Body of pancreas (tissue), 4 donors: Measurements from ENCODE around the gene ATP8A2. TPM values are rescaled to one million over a fixed set of nuclear protein-coding genes. Genes with fewer than 3 reads are reported as not detected.

Source experiments
- ATAC-seq: fragments of 150-250 bp; one replicate; pipeline ENCODE4 v1.9.1; 2016
- DNase-seq, 4 donors: peaks; one replicate each; pipeline ENCODE4 v3.0.0-alpha.2; 2019
- H3K27ac ChIP-seq, 4 donors: fragments of 200-600 bp; sonication (generic); 1 replicate in 3 of 4; 2 replicates in 1 of 4; pipeline versions ENCODE4 v1.5.1 to v1.6.1; 2016 to 2019; ENCODE audit warnings: mild to moderate bottlenecking in 1 of 4, mixed read lengths in 1 of 4, moderate library complexity in 1 of 4
- H3K27me3 ChIP-seq, 2 donors: fragments of 200-600 bp; sonication (generic); one replicate each; pipeline ENCODE4 v1.6.0; 2016; ENCODE audit warnings: mild to moderate bottlenecking in 1 of 2
- H3K36me3 ChIP-seq, 2 donors: fragments of 200-600 bp; sonication (generic); replicated peaks in 1 of 2; 2 replicates each; pipeline ENCODE4 v1.5.1; 2016; ENCODE audit warnings: low read depth in 2 of 2; ENCODE audit not compliant: insufficient read depth in 1 of 2
- H3K4me1 ChIP-seq: fragments of 200-600 bp; sonication (generic); one replicate; pipeline ENCODE4 v1.6.0; 2016
- H3K4me3 ChIP-seq, 2 donors: fragments of 200-600 bp; sonication (generic); 1 replicate in 1 of 2; 2 replicates in 1 of 2; pipeline ENCODE4 v1.5.1; 2016 to 2019
- H3K9me3 ChIP-seq, 3 donors: fragments of 200-600 bp; sonication (generic); 1 replicate in 2 of 3; 2 replicates in 1 of 3; pipeline ENCODE4 v1.5.1; 2016
- POLR2A ChIP-seq, 3 donors: fragments of 450-650 bp; IDR thresholded peaks; one replicate each; pipeline ENCODE4 v1.6.1; 2016; ENCODE audit warnings: antibody characterized with exemption in 3 of 3, mild to moderate bottlenecking in 2 of 3
- WGBS, 2 donors: methylation state at CpG; one replicate each; pipeline ENCODE4 v1.1.5; 2017; 5-methylcytosine and 5-hydroxymethylcytosine counted together
- intact Hi-C: fragments of 100-400 bp; cut with DNase I; formaldehyde crosslinking; loops from one replicate; pipeline ENCODE4 v1.15.1; 2023
- total RNA-seq, 2 donors: library from RNA; depleted of rRNA; stranded (reverse); fragments of >200 nt; gene quantifications; one replicate each; pipeline ENCODE4 v1.1.0, GENCODE V29; 2016
- TF ChIP-seq, protein P1 (sequence below), 7 experiments: fragments of 450-650 bp in 4 of 7; fragments of 200-600 bp in 3 of 7; sonication (generic) in 3 of 7; IDR thresholded peaks; one replicate each; pipeline ENCODE4 v1.5.1; 2016 to 2019; ENCODE audit warnings: antibody characterized with exemption in 7 of 7

ATP8A2 gene
- total RNA-seq, 2 donors from 2014 or later: under 0.01 TPM; not detected in 1

DNA sequence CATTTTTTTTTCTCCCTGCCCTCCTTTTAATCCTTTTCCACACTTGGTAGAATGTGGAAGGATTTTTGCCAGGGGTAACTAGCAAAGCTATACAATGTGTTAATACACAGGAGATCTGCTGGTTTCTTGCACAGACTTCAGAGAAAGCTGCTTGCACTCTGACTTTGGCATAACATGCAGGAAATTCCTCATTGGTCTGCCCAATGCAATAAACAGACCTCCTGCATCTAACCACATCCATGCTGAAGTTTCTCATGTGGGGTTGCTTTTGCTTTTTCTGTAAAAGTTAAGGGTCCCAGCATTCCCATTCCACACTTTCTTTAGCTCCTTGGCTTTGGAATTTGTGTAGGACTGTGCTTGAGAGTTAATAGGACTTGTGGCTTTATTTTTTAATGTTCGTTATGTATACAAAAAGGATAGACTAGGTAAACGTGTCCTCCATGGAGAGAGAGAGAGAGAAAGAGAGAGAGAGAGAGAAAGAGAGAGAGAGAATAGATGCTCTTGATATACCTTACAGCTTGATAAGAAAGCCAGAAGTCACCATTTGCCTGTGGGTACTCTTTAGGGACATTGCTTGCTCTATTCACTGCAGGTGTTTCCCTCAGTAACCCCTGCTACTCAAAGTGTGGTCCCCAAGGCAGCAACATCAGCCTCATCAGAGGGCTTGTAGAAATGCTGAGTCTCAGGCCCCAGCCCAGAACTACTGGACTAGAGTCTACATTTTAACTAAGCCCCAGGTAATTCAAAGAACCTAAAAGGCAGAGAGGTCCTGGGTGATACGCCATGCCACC, 509.6 kb downstream of the ATP8A2 start:
- Histone ChIP-seq H3K4me1 (no peaks in the 10 kb centered on the region), H3K9me3 (no peaks in the 10 kb centered on the region), H3K4me3 (no peak overlapping the region), H3K27me3 (no peaks in the 10 kb centered on the region), H3K36me3 (no peaks in the 10 kb centered on the region), H3K27ac (no peak overlapping the region)
- intact Hi-C loops: no loop called here
- TF ChIP-seq, protein P1, sequence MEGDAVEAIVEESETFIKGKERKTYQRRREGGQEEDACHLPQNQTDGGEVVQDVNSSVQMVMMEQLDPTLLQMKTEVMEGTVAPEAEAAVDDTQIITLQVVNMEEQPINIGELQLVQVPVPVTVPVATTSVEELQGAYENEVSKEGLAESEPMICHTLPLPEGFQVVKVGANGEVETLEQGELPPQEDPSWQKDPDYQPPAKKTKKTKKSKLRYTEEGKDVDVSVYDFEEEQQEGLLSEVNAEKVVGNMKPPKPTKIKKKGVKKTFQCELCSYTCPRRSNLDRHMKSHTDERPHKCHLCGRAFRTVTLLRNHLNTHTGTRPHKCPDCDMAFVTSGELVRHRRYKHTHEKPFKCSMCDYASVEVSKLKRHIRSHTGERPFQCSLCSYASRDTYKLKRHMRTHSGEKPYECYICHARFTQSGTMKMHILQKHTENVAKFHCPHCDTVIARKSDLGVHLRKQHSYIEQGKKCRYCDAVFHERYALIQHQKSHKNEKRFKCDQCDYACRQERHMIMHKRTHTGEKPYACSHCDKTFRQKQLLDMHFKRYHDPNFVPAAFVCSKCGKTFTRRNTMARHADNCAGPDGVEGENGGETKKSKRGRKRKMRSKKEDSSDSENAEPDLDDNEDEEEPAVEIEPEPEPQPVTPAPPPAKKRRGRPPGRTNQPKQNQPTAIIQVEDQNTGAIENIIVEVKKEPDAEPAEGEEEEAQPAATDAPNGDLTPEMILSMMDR (IDR thresholded peaks at IDR 0.05): no peak
- no peak for TF ChIP-seq POLR2A (IDR thresholded peaks at IDR 0.05)
- no peak for ATAC-seq
- 68 to 75% methylated on average over 3 of the region's 3 CpGs for WGBS, 2 donors
- DNase-seq: no peak

DNA sequence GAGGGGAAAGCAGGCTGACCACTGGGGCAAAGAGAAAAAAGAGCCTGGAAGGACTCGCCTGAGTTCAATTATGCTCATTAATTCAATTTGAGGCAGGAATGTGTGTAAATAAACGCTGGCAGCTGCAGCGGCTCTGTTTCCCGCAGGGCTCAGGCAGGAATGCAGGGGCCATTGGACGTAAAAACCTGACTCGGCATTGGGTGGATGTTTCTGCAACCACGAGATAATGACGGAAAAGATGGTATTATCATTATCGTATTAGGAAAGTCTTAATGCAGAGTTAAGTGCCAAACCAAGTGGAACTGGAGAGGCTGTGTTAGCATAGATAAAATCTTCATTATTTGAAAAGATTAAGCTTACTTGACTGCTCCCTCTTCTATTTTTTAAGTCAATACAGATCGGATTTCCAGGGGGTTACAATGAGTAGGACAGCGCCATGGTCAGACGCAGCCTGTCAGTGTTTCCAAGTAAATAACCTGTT, 510.2 kb downstream of the ATP8A2 start:
- DNase-seq: no peak
- intact Hi-C loops: no loop called here

DNA sequence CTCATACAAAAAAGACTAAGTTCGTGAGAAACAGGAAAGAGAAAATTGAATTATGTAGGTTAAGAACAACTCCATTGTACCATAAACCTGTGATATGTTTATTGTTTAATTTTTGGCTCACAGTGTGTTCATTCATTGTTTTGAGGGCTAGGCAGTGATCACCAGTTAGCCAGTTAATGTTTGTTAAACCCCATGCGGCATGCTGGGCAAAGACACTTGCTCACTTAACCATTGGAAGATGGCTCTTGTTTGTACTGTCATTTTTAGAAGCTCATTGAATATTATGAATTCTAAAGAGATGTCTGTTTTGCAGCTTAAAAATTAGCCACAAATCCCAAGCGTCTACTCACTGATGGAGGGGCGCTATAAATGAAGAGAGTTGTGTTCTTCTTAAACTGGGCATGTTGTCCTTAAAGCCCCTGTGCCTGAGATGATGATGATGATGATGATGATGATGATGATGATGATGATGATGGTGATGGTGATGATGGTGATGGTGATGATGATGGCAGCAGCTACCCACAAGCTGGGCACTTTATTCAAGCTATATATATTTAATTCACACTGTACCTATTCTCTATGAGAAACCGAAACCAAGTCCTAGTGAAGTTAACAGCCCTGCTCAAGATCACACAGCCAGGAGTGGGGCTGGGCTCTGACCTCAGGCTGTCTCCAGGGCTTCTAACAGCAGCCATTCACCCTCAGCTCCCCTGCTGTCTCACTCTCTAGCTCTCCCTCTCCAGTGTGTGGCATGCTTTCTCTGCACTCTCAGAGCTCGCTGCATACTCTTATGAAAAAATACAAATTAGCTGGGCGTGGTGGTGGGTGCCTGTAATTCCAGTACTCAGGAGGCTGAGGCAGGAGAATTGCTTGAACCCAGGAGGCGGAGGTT, 510.9 kb downstream of the ATP8A2 start:
- H3K27ac ChIP-seq: no peak overlapping the region
- no peak for TF ChIP-seq POLR2A (IDR thresholded peaks at IDR 0.05)
- TF ChIP-seq, protein P1 (IDR thresholded peaks at IDR 0.05): no peak
- H3K4me3 ChIP-seq: no peak overlapping the region
- intact Hi-C loops: no loop called here
- no peak for ATAC-seq
- H3K36me3 ChIP-seq: no peaks in the 10 kb centered on the region
- no peaks in the 10 kb centered on the region for H3K4me1 ChIP-seq
- DNase-seq: no peak
- H3K9me3 ChIP-seq: no peaks in the 10 kb centered on the region
- no peaks in the 10 kb centered on the region for H3K27me3 ChIP-seq
- WGBS, 2 donors: 54 to 66% methylated on average over 8 of the region's 8 CpGs

More for the DNA sequence above, 510.2 kb downstream of the ATP8A2 start:
- TF ChIP-seq, protein P1 (IDR thresholded peaks at IDR 0.05): no peak
- no peak for TF ChIP-seq POLR2A (IDR thresholded peaks at IDR 0.05)
- Histone ChIP-seq H3K4me1 (no peaks in the 10 kb centered on the region), H3K9me3 (no peaks in the 10 kb centered on the region), H3K27ac (no peak overlapping the region), H3K36me3 (no peaks in the 10 kb centered on the region), H3K27me3 (no peaks in the 10 kb centered on the region), H3K4me3 (no peak overlapping the region)
- ATAC-seq: no peak
- 11 to 14% methylated on average over 12 of the region's 12 CpGs for WGBS, 2 donors

DNA sequence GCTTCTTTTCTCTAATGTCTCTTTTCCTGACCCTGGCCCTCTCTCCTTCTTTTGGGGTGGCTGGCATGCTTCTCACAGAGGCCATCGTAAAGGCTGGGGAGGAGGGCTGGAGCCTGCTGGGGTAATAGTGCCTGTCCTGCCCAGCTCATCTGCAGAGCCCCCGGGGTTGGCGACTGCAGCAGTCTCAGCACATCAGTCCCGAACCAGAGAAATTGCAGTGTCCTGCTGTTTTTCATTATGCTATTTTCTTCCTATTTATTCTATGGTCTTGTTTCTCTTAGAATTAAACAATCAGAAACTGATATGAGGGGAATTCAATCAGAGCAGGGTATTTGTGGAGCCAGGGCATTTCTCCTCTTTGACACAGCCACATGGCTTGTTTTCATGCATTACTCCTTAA, 513.6 kb downstream of the ATP8A2 start:
- DNase-seq (no peak), ATAC-seq (no peak)
- H3K4me3 ChIP-seq: no peak overlapping the region
- no peak overlapping the region for H3K27ac ChIP-seq
- intact Hi-C loops: no loop called here
- 72 to 81% methylated on average over 4 of the region's 4 CpGs for WGBS, 2 donors
- no peaks in the 10 kb centered on the region for H3K4me1 ChIP-seq
- no peak for TF ChIP-seq POLR2A (IDR thresholded peaks at IDR 0.05)
- TF ChIP-seq, protein P1 (IDR thresholded peaks at IDR 0.05): no peak
- no peaks in the 10 kb centered on the region for H3K9me3 ChIP-seq
- H3K36me3 ChIP-seq: no peaks in the 10 kb centered on the region
- no peaks in the 10 kb centered on the region for H3K27me3 ChIP-seq
